ENCODE results near the gene AFG1L.
"Not testable (repeated sequence)": the region's sequence is repeated elsewhere in the genome, so short reads cannot be mapped to it uniquely, and the experiment has no call there.

GRCh38 chr6:108449717-108450116 is 154.9 kb downstream of the AFG1L start:
- not testable (repeated sequence) for TF ChIP-seq POLR2AphosphoS5, TAF1, POLR2A (IDR thresholded peaks at IDR 0.05; ENCODE audit: low read depth, low read length)

All from GM12891 (cell line).